ENCODE data around the gene PNMA1.
A peak's percentile ranks its signal among the peaks of the same experiment; 100 is the strongest.

Gene PNMA1

GRCh38 chr14:73753887-73754795 lies 40.0 kb upstream of the PNMA1 start:
- H3K27ac ChIP-seq: peak overlapping the region; percentile 97
- TF ChIP-seq CTCF (conservative IDR thresholded peaks at IDR 0.05): no peak

GRCh38 chr14:73753124-73753886 lies 39.1 kb upstream of the PNMA1 start:
- peak overlapping the region; percentile 97 for H3K27ac ChIP-seq
- TF ChIP-seq CTCF (conservative IDR thresholded peaks at IDR 0.05): no peak

- TF ChIP-seq CTCF (conservative IDR thresholded peaks at IDR 0.05): peak; percentile 43
- peak overlapping the region; percentile 97 for H3K27ac ChIP-seq
Measured at GRCh38 chr14:73752297-73752992, 38.3 kb upstream of the PNMA1 start.

- no peak for TF ChIP-seq CTCF (conservative IDR thresholded peaks at IDR 0.05)
- peak overlapping the region; percentile 97 for H3K27ac ChIP-seq
Measured at GRCh38 chr14:73751157-73751691, 37.0 kb upstream of the PNMA1 start.

GRCh38 chr14:73750531-73750901 lies 36.3 kb upstream of the PNMA1 start:
- no peak for TF ChIP-seq CTCF (conservative IDR thresholded peaks at IDR 0.05)
- H3K27ac ChIP-seq: peak overlapping the region; percentile 97

- TF ChIP-seq CTCF (conservative IDR thresholded peaks at IDR 0.05): no peak
- peak overlapping the region; percentile 97 for H3K27ac ChIP-seq
Measured at GRCh38 chr14:73749706-73750530, 35.7 kb upstream of the PNMA1 start.

Measured in VCaP (cell line).